ENCODE results near the gene PDE7B.
A peak's percentile ranks its signal among the peaks of the same experiment; 100 is the strongest.
"Not testable (repeated sequence)": the region's sequence is repeated elsewhere in the genome, so short reads cannot be mapped to it uniquely, and the experiment has no call there.

The PDE7B gene

GRCh38 chr6:135852746-135853145, 1.2 kb downstream of the PDE7B start:
- DNase-seq, result no peak

DNA sequence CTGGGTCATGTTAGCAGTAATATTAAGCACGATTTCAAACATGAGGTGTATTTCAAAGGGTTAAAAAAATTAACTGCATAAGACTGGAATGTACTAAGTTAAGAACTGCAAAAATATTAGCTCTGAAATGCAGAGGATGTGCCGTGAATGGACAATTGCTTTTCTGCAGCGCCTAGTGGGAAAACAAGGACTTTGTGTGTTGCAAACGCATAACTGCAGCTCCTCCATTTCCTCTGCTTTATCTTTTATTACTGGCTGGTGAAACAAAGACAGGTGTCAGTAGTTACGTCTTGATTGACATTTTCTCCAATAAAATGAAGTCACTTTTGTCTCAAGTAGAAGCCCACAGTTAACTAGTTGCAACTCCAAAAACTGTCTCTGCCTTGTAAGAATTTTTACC, 1.7 kb downstream of the PDE7B start:
- no peak for DNase-seq

- no peak for DNase-seq
Measured at GRCh38 chr6:135853986-135854385, 2.5 kb downstream of the PDE7B start.

DNA sequence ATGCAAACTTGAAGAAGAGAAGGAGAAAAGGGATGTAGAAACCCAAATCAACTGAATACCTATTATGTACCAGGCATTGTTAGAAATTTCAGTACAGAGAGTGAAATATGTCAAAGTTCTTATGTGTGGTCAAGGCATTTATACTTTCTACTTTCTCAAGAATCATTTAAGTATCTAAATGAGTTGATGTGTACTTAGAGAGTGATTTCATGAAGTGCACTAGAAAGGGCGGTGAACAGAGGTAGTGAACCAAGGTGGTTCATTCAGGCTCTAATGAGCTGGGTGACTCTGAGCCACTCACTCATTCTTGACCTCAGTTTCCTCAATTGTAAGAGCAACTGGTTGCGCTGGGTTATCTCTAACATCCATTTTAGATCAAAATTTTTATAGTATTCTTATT, 3.3 kb downstream of the PDE7B start:
- DNase-seq, result no peak

GRCh38 chr6:135858931-135859330, 7.4 kb downstream of the PDE7B start:
- no peak for DNase-seq

DNA sequence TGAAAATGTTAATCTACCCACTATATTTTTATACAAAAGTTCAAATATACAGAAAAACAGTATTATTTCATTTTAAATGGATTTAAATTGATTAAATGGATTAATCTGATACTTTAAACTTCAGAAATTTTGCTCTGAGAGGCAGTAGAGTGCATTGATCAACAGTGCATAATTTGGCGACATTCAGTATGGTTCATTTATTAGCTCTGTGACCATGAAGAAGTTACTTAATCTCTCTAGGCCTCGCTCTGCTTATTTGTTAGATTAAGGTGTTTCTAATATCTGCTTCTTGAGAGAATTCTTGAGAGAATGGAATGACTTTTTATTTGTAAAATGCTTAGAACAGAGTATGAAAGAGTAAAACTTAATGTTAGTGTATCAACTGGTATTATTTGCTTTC, 8.9 kb downstream of the PDE7B start:
- DNase-seq, result no peak

GRCh38 chr6:135861189-135861588, 9.7 kb downstream of the PDE7B start:
- no peak for DNase-seq

- not testable (repeated sequence) for DNase-seq
Measured at GRCh38 chr6:135864929-135865328, 13.4 kb downstream of the PDE7B start.

DNA sequence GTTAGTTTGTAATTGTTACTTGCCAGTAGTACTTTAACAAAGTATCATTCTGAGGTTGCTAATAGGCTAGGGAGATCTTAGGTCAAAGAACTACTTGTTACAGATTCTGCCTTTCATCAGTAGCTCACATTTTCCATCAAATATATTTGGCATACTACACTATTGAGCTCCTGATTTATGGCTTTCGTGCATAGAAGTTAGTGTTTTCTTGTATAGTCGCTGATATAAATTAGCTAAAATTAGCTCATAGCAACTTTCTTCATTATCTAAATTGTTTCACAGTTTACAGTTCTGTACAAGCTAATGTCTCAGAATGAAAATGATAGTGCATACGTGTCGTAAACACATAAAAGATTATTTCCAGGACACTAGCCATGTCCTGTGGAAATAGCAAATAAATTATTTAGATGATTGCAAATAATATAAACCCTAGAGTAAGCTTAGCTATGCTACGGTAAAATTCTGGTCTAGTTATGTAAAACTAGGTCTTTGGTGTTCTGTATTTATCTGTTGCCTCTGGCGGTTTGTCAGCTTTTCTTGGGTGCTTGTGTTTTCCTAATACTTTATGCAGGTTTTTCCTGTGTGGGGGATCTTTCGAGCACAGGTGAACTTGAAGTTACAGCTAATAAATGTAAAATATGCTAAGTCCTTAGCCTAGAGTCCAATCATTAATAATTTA, 15.1 kb downstream of the PDE7B start:
- DNase-seq, result no peak

- DNase-seq, result no peak
Measured at GRCh38 chr6:135867332-135867731, 15.8 kb downstream of the PDE7B start.

DNA sequence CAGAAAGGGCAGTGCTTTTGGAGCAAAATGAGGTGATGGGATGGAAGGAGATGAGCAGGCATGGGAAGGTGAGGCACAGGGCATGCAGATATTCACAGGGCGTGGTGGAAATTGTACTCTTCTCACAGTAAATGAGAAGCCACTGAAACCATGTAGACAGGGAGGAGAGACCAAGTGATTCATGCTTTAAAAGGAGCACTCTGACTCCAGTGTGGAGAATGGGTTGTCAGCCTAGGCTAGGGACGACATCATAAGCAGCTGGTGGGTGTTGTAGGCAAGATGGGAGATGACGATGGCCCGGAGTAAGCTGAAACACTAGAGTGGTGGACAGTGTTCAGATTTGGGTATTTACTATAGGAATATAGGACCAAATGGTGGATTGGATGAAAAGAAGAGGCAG, 18.4 kb downstream of the PDE7B start:
- no peak for DNase-seq

GRCh38 chr6:135870722-135871121, 19.2 kb downstream of the PDE7B start:
- no peak for DNase-seq

GRCh38 chr6:135871296-135871695, 19.8 kb downstream of the PDE7B start:
- DNase-seq, result no peak

- no peak for DNase-seq
Measured at GRCh38 chr6:135871878-135872277, 20.4 kb downstream of the PDE7B start.

- no peak for DNase-seq
Measured at GRCh38 chr6:135875446-135875845, 23.9 kb downstream of the PDE7B start.

DNA sequence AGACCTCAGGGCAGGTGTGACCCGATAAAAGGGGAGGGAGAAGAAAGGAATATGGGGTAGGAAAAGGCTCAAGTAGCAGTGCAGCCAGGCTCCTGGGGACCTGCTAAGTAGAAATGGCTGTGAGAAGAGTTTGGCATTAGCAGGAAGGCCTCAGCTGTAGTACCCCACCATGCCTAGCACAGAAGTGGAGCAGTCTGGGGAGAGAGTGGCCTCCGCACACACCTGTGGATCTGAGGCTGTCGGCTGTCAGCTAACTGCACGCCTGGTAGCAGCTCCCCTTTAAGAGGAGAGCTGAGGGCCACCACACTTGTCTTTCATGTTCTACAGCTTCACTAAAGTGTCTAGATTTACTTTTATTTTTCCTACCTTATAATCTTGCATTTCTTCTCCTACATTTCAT, 24.6 kb downstream of the PDE7B start:
- no peak for DNase-seq

GRCh38 chr6:135877666-135878065, 26.2 kb downstream of the PDE7B start:
- no peak for DNase-seq

DNA sequence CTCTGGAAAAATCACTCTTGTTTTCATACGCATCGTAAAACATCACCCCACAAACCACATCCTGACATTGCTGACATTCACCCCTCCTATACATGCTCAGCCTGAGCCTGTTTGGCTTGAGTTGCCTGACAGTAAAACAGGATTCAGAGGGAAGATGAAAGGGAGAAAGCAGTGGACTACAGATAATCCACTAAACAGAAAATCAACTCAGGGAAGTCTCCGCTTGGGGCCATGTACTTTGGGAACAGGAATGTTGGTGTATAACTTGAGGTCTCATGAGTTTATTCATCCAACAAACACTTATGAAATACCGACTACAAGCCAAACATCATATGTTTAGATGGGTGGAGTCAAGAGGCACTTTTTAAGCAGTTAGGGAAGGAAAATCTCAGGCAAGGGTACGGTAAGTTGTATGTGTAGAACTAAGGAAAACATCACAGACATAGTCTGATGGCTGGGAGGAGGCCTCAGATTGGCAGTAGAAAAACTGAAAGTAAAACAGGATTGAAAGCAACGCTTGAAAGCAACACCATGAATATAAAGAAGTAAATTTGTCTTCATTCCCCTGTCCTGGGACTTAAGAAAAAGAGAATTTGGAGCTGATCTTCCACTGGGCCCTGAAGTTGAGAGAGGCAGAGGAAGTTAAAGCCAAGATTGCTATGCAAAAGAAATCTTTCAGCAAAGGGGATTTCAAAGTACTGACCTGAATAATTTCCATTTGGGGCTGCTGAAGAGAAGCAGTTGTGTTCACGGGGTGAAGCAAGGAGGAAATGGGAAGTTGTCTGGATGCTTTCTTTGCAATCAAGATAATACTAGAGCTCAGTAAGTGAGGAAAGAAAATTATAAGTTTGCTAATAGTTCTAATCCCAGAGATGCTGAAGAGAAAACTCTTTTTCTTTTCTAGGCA, 28.8 kb downstream of the PDE7B start:
- peak; percentile 52 for DNase-seq

- DNase-seq, result no peak
Measured at GRCh38 chr6:135883045-135883444, 31.5 kb downstream of the PDE7B start.

DNA sequence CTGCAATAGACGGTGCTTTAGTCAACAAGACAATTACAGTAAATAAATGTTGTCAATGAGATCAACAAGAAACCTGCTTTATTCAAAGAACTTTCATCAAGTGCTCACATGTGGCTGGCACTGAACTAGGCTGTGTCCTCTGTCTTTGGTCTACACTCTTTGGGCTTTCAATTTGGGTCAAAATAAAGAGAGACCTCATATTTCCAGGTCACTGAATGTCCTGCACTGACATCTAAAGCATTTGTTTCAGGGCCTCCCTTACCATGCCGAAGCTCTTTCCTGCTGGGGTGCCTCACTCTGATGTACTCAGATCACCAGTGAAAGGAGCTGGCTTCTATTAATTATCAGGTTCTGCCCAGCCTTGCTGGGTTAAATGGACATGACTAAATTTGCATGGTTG, 32.0 kb downstream of the PDE7B start:
- DNase-seq, result no peak

- DNase-seq, result no peak
Measured at GRCh38 chr6:135884136-135884535, 32.6 kb downstream of the PDE7B start.

- no peak for DNase-seq
Measured at GRCh38 chr6:135887069-135887468, 35.6 kb downstream of the PDE7B start.

- no peak for DNase-seq
Measured at GRCh38 chr6:135888818-135889217, 37.3 kb downstream of the PDE7B start.

- DNase-seq, result no peak
Measured at GRCh38 chr6:135890876-135891275, 39.4 kb downstream of the PDE7B start.

All from CD4-positive, alpha-beta T cell treated with Interferon gamma for 1 hour (primary cell).